Measurements from ENCODE around the gene OXCT1.

OXCT1 gene

DNA sequence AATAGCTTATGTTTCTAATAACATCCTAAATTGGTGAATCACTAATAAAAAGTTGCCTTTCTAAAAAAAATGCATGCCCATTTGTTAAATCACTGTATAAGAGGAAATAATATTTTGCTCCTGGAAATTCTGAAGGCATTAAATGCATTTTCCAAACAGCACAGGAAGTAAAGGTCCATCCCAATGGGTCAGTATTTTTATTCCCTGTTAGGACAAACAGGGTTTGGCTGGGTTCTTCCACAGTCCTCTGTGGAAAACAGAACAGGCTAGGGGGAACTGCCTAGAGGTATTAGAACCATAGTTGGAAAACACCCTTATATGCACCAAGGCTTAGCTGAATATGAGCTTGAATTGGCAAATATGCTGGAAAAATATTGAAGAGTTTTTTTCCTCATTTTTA lies 85.2 kb downstream of the OXCT1 start:
- Mint-ChIP-seq H3K27me3 (no peaks in the 10 kb centered on the region), H3K27ac (no peak overlapping the region), H3K4me3 (no peak overlapping the region), H3K4me1 (peaks cover under 1% of the 10 kb centered on the region), H3K36me3 (peaks cover 44% of the 10 kb centered on the region), H3K9me3 (no peaks in the 10 kb centered on the region)

DNA sequence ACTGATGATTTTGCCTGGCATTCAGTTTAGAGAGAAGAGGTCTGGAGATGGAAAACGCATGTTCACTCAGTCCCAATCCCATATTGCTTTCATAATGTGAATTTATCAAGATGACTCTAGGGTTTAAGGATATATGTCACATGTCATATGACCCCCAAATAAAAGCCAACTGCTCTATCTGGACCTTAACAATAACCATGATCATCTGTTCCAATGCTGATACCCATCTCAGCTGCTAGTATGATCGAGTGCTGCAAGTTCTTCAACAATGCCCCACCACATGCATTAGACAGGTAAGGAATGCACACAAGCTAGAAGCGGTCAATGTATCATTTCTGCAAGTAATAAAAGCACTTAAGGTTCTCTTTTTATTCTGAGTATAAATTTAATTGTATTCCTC lies 91.8 kb downstream of the OXCT1 start:
- peaks cover 25% of the 10 kb centered on the region for H3K36me3 Mint-ChIP-seq
- H3K27me3 Mint-ChIP-seq, result no peaks in the 10 kb centered on the region
- H3K9me3 Mint-ChIP-seq, result no peaks in the 10 kb centered on the region
- H3K4me1 Mint-ChIP-seq, result peaks cover 3% of the 10 kb centered on the region
- no peak overlapping the region for H3K4me3 Mint-ChIP-seq
- H3K27ac Mint-ChIP-seq, result no peak overlapping the region

DNA sequence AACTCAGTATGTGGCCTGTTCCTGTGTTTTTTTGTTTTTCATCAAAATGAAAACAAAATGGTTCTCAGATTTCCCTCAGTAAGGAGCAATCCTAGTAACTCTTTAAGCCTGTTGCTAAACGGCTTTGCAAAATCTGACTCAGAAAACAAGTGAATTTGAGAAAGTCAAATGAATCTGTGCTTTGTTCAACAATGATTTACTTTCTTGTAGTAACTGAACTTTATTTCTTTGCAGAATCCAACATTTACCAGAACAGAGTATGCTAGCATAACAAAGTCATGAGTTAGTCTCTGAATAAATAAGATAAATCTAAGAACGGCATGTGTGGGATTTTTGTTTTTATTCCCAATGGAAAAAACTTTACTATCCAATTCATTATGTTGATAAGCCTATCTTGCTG lies 93.8 kb downstream of the OXCT1 start:
- Mint-ChIP-seq H3K36me3 (peaks cover 17% of the 10 kb centered on the region), H3K27ac (no peak overlapping the region), H3K27me3 (no peaks in the 10 kb centered on the region), H3K9me3 (no peaks in the 10 kb centered on the region), H3K4me3 (no peak overlapping the region), H3K4me1 (peaks cover 13% of the 10 kb centered on the region)

DNA sequence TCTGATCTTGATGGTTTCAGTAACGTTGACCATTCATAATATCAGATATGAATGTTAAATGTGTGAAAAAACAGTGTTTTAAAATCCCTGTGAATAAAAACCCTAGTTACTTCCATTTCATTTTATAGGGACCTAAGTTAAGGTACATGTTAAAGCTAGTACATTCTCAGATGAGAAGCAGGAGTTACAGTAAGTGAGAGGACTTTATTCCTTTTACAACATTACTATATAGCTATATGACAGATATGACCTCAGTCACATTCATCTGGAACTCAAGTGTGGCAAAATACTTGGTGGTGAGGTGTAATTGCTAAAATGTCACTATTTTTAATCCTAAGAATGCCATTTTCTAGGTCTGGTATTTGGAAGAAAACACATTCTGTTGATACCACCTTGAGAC lies 96.4 kb downstream of the OXCT1 start:
- peaks cover 13% of the 10 kb centered on the region for H3K4me1 Mint-ChIP-seq
- no peak overlapping the region for H3K27ac Mint-ChIP-seq
- H3K9me3 Mint-ChIP-seq, result no peaks in the 10 kb centered on the region
- H3K27me3 Mint-ChIP-seq, result no peaks in the 10 kb centered on the region
- H3K4me3 Mint-ChIP-seq, result no peak overlapping the region
- peaks cover 13% of the 10 kb centered on the region for H3K36me3 Mint-ChIP-seq

DNA sequence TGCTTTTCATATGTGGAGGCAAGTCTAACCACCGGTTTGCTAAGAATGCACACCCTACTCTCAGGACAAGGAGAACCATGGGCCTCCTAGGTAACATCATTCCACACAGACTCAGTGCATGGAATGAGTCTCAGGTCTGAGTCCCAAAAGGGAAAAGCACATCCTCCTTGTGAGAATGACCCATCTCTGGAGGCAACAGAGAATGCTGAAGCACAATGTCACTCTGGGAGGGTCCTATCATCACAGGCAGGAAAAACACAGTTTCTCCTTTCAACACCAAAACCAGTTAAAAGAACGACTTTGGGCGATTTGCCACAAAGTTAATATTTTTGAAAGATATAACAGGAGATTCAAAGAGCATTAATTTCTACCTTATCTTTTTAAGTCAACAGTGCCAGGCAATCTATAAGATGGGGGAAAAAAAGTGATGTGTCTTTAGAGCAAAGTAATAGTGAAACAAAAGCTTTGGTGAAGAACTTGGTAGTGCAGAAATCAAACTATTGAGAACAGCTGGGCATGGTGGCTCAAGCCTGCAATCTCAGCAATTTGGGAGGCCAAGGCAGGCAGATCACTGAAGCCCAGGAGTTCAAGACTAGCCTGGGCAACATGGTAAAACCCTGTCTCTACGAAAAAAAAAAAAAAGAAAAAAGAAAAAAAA lies 97.3 kb downstream of the OXCT1 start:
- Mint-ChIP-seq H3K27me3 (no peaks in the 10 kb centered on the region), H3K27ac (no peak overlapping the region), H3K4me3 (no peak overlapping the region), H3K9me3 (no peaks in the 10 kb centered on the region), H3K36me3 (peaks cover 12% of the 10 kb centered on the region), H3K4me1 (peaks cover 13% of the 10 kb centered on the region)

DNA sequence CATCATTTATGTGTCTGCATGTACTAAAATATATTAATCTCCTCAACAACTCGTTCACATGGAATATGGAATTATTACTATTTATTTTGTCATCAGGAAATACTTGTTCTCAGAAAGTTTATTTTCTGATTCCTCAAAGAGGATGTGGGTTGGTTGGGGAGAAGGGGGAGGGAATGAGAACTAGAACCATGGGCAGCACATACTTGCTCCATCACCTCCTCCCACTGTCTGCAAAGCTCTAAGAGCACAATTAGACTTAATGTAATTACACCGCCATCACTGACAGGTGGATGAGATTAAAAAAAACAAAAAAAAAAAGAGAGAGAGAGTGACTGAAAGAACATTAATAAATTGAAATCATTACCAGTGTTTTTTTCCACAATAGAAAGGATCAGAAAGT lies 98.2 kb downstream of the OXCT1 start:
- Mint-ChIP-seq H3K27ac (peak overlapping the region; percentile 23), H3K27me3 (no peaks in the 10 kb centered on the region), H3K9me3 (no peaks in the 10 kb centered on the region), H3K4me1 (peaks cover 13% of the 10 kb centered on the region), H3K36me3 (peaks cover 13% of the 10 kb centered on the region), H3K4me3 (no peak overlapping the region)

DNA sequence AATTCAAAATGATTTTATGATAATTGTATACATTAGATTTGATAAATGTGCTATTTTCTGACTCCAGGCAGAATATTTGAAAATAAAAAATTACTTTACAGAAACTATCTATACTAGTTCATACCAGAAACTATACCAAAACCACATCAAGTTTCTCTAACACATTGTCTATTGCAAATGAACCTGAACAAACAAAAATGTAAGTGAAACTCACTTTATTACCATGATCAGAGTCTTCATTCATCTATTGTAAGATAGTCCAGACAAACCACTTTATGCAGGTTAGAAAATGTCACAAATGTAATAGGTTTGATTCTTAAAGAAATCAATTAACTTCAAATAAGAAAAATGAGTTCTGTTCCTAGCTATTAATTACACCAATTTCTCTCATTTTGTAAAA lies 99.4 kb downstream of the OXCT1 start:
- H3K4me3 Mint-ChIP-seq, result no peak overlapping the region
- H3K27me3 Mint-ChIP-seq, result no peaks in the 10 kb centered on the region
- peaks cover 13% of the 10 kb centered on the region for H3K4me1 Mint-ChIP-seq
- H3K36me3 Mint-ChIP-seq, result peaks cover 17% of the 10 kb centered on the region
- H3K9me3 Mint-ChIP-seq, result no peaks in the 10 kb centered on the region
- H3K27ac Mint-ChIP-seq, result no peak overlapping the region

DNA sequence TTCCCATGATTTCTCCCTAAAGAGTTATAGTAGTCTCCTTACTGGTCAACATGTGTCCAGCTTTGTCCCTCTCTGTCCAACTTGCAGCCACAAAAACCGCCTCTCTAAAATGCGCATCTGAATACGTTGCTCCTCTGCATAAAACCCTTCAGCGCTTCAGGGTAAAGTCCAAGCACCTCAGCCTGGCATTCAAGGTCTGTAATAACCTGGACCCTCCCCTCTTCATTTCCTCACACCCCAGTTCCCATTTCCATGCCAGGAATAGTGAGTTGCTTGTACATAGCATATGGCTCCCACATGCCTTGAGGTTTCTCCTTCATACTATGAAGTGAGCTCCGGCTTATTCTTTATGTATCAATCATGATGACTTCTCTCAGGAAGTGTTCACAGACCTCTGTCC lies 101.5 kb downstream of the OXCT1 start:
- Mint-ChIP-seq H3K27ac (no peak overlapping the region), H3K4me1 (peaks cover 10% of the 10 kb centered on the region), H3K9me3 (no peaks in the 10 kb centered on the region), H3K4me3 (no peak overlapping the region), H3K36me3 (peaks cover 22% of the 10 kb centered on the region), H3K27me3 (no peaks in the 10 kb centered on the region)

DNA sequence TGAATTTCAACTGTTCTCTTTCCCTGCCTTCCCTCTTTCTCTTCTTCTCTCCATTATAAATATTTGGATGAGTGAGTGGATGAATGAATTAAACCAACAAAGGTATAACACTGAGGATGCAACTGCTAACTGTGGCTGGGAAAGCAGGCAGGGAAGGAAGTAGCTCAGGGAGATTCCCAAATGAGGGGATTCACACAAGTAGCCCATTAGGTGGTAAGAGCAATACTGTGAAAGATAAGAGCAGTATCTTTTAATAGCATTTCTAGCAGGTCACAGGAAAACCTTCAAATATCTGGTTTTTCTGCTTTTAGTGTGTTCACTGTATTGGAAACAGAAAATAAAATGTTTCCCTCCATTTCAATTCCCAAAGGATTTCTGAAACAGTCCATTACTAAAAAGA lies 105.6 kb downstream of the OXCT1 start:
- Mint-ChIP-seq H3K4me3 (no peak overlapping the region), H3K36me3 (peaks cover 34% of the 10 kb centered on the region), H3K27ac (peak overlapping the region; percentile 74), H3K4me1 (no peaks in the 10 kb centered on the region), H3K27me3 (no peaks in the 10 kb centered on the region), H3K9me3 (no peaks in the 10 kb centered on the region)

DNA sequence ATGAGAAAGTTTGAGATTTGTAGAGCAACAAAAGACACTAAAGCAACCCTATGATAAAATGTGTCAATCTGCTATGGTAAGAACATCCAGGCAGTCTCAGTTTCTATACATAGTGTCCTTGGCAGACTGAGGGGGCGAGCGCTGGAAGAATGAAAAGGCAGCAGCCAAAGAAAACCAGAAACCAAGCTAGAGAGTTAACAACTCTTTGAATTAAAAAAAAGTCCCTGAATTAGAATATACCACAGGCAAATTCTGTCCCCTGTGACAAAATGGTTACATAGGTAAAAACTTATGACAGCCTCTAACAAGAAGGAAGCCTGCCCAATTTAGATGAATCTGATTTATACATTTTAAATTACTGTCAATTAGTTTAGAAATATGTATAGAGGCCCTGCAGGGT lies 106.7 kb downstream of the OXCT1 start:
- no peak overlapping the region for H3K4me3 Mint-ChIP-seq
- no peaks in the 10 kb centered on the region for H3K9me3 Mint-ChIP-seq
- no peaks in the 10 kb centered on the region for H3K4me1 Mint-ChIP-seq
- no peak overlapping the region for H3K27ac Mint-ChIP-seq
- H3K27me3 Mint-ChIP-seq, result no peaks in the 10 kb centered on the region
- peaks cover 36% of the 10 kb centered on the region for H3K36me3 Mint-ChIP-seq

DNA sequence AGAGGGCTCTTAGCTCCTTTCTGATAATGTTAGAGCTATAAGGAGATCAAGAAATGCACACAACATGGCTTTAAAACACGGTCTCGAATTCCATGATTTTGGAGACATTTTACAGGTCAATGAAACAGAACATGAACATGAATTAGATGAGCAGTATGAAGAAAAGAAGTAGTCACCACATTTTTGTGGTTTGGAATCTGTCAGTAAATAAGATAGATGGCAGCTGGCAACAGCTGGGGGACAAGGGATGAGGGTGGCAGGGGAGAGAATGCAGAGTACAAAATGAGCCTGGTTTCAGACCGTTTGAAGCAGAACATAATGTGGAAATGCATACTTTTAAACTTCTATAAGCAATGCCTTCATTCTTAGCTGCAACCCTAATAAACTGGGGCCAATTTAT lies 107.1 kb downstream of the OXCT1 start:
- Mint-ChIP-seq H3K4me3 (no peak overlapping the region), H3K4me1 (no peaks in the 10 kb centered on the region), H3K27me3 (no peaks in the 10 kb centered on the region), H3K36me3 (peaks cover 41% of the 10 kb centered on the region), H3K9me3 (no peaks in the 10 kb centered on the region), H3K27ac (no peak overlapping the region)

DNA sequence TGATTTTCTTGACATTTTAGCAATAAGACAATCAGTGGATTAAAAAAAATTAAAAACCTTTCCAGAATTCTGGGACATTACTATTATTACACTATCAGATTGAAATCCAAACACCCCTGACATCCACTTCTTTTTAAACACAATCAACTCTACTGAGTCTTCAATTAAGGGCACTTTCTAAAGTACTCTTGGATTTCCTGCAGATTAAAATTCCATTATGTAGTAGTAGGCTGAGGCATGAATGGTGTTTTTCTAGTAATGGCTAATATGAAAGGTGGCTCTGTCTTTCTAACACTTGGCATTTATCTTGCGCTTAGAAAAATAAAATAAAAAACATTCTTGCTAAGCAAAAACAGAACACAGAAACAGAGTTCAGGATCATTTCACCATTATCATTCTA lies 107.8 kb downstream of the OXCT1 start:
- Mint-ChIP-seq H3K27ac (no peak overlapping the region), H3K4me1 (no peaks in the 10 kb centered on the region), H3K27me3 (no peaks in the 10 kb centered on the region), H3K9me3 (no peaks in the 10 kb centered on the region), H3K4me3 (no peak overlapping the region), H3K36me3 (peaks cover 47% of the 10 kb centered on the region)

DNA sequence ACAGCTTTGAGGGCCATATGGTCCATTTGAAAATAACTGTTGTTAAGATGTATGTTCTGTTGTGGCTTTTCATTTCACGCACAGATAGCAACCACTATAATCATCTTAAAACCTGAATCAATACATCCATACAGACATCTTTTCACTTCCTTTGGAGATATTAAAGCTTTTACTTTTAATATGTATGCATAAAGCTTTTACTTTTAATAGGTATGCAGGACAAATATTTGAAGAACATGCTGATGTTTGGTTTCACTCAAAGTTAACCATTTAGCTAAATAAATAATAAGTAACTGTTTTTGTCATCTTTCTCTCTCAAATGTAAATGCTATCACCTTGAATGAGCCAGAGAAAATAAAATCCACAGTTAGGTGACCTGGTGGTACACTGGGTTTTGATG lies 108.6 kb downstream of the OXCT1 start:
- H3K4me1 Mint-ChIP-seq, result peaks cover 2% of the 10 kb centered on the region
- H3K9me3 Mint-ChIP-seq, result no peaks in the 10 kb centered on the region
- no peak overlapping the region for H3K4me3 Mint-ChIP-seq
- no peak overlapping the region for H3K27ac Mint-ChIP-seq
- H3K36me3 Mint-ChIP-seq, result peaks cover 49% of the 10 kb centered on the region
- H3K27me3 Mint-ChIP-seq, result no peaks in the 10 kb centered on the region

DNA sequence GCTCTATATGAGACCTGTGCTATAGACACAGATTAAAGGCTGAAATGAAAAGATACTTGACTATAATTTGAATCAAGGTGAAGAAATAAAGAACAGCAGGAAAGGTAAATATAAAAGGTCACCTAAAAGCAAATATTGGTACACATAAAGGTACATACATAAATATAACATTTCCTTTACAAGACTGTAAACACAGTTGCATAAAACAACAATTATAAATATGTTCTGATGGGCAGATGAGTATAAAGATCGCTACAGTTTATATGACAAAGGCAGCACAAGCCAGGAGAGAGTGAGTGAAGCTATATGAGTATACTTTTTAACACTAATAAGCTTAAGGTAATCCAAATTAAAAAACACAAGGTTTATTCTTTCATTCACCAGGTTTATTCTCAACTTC lies 114.5 kb downstream of the OXCT1 start:
- H3K27me3 Mint-ChIP-seq, result no peaks in the 10 kb centered on the region
- peaks cover 48% of the 10 kb centered on the region for H3K36me3 Mint-ChIP-seq
- H3K4me3 Mint-ChIP-seq, result no peak overlapping the region
- no peak overlapping the region for H3K27ac Mint-ChIP-seq
- no peaks in the 10 kb centered on the region for H3K9me3 Mint-ChIP-seq
- peaks cover 31% of the 10 kb centered on the region for H3K4me1 Mint-ChIP-seq

DNA sequence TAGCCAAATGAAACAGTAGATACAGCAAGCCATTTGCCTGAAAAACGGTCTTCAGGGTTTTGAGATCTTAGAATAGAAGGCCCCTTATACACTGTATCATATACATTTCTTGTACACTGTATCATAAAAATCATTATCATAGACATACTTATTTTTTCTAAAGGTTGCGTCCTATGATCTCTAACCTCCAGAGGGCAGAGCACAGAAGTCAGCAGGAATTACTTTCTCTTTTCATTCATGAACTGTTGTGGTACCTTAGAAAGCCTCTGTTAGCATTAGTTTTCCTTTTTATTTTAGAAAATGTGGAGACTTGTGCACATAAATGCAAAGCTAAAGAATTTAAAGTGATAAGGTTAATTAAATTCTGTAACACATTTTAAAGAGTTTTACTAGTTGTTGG lies 115.4 kb downstream of the OXCT1 start:
- no peaks in the 10 kb centered on the region for H3K9me3 Mint-ChIP-seq
- peaks cover 31% of the 10 kb centered on the region for H3K4me1 Mint-ChIP-seq
- H3K27ac Mint-ChIP-seq, result no peak overlapping the region
- no peaks in the 10 kb centered on the region for H3K27me3 Mint-ChIP-seq
- no peak overlapping the region for H3K4me3 Mint-ChIP-seq
- peaks cover 47% of the 10 kb centered on the region for H3K36me3 Mint-ChIP-seq

DNA sequence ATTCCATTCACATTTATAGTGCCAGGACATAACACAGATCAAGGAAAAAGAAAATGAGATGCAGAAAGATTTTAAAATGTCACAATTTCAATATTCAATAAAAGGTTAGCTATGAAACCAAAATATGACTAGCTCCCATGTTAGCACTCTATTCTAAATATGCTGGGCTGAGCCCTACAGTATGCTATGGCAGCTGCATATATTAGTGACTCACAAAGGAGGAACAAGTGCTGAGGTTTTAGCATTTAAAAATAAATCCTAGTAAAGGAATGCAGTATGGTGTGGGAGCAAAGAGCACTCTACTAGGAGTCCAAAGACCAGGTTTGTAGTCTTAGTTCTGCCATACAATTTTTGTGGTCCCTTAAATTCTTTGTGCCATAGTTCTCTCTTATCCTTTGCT lies 118.4 kb downstream of the OXCT1 start:
- Mint-ChIP-seq H3K36me3 (peaks cover 35% of the 10 kb centered on the region), H3K27me3 (no peaks in the 10 kb centered on the region), H3K27ac (no peak overlapping the region), H3K4me1 (peaks cover 31% of the 10 kb centered on the region), H3K4me3 (no peak overlapping the region), H3K9me3 (no peaks in the 10 kb centered on the region)

DNA sequence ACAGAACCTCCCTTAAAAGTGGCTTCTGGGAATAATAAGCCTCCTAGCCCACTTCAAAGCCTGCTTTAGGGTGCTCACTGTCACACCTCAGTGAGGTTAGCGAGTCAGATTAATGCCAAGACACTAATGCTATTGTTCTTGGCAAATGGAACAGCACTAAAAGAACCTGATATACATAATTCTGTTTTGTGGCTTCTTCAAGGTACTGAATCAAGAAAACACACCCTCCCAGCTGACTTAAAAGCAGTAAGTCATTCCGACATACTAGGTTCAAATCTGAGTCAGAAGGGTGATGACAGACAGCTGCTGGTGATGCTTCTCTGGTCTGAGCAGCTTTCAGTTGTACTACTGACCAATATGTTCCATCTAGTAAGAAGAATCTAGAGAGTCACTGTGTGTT lies 121.6 kb downstream of the OXCT1 start:
- Mint-ChIP-seq H3K27me3 (no peaks in the 10 kb centered on the region), H3K36me3 (peaks cover 28% of the 10 kb centered on the region), H3K4me3 (no peak overlapping the region), H3K4me1 (peaks cover 19% of the 10 kb centered on the region), H3K9me3 (no peaks in the 10 kb centered on the region), H3K27ac (no peak overlapping the region)
